Measurements from ENCODE around the gene RABGAP1L.

Gene RABGAP1L

DNA sequence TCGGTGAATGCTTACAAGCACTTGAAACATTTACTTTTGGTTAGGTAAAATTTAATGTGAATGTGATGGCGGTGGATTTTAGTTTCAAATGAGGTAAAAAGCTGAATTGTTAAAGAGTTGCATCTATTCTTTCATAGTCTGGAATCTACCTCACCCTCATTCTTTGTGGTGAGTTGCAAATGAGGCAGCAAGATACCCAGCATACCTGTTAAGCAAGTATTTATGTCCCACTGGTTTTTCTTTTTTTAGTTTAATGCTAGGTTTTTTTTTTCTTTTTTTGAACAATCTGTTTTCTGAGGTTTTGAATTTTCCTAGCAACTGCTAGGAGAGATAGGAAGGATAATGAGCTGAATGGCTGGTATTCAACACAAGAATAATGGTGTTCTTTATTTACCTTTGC is 712.6 kb downstream of the RABGAP1L start:
- no peak overlapping the region for H3K4me2 ChIP-seq (ENCODE audit: insufficient read depth, low read length, poor library complexity, severe bottlenecking)
- no peak overlapping the region for H4K91ac ChIP-seq (ENCODE audit: low read depth, low read length, poor library complexity)
- H3K14ac ChIP-seq (ENCODE audit: low read length), result no peak overlapping the region
- no peak overlapping the region for H3K4ac ChIP-seq (ENCODE audit: low read length)
- H3K23ac ChIP-seq (ENCODE audit: low read depth, low read length, poor library complexity), result no peak overlapping the region
- no peaks in the 10 kb centered on the region for H3K36me3 ChIP-seq (replicated peaks in 1 of 2; ENCODE audit: control insufficient read depth in 2 of 2, insufficient read depth in 2 of 2, low read length in 2 of 2)
- H3K27ac ChIP-seq (replicated peaks; ENCODE audit: low read length), result no peak overlapping the region
- H2AK5ac ChIP-seq (ENCODE audit: low read depth, low read length), result no peak overlapping the region
- no peaks in the 10 kb centered on the region for H3K79me1 ChIP-seq (ENCODE audit: low read depth, low read length)
- no peak overlapping the region for H4K8ac ChIP-seq (ENCODE audit: low read depth, low read length)
- no peak overlapping the region for H3K18ac ChIP-seq (ENCODE audit: low read length)
- H3K4me1 ChIP-seq (ENCODE audit: control insufficient read depth in 2 of 2, insufficient read depth in 1 of 2, low read depth in 1 of 2, low read length in 2 of 2), result peaks cover 2 to 8% of the 10 kb centered on the region in 2 donors
- no peaks in the 10 kb centered on the region for H3K27me3 ChIP-seq (ENCODE audit: control insufficient read depth in 3 of 3, insufficient read depth in 3 of 3, low read depth in 1 of 3, low read length in 3 of 3)
- no peak overlapping the region for H3K9ac ChIP-seq (ENCODE audit: low read depth, low read length, poor library complexity)
- no peak overlapping the region for H2BK120ac ChIP-seq (ENCODE audit: low read depth, low read length)
- no peak overlapping the region for H2BK12ac ChIP-seq (ENCODE audit: low read length)
- no peak overlapping the region for H2BK5ac ChIP-seq (ENCODE audit: low read length)
- no peaks in the 10 kb centered on the region for H3K9me3 ChIP-seq (replicated peaks in 1 of 2; ENCODE audit: control insufficient read depth in 2 of 2, insufficient read depth in 1 of 2, low read depth in 1 of 2, low read length in 2 of 2)
- H2AFZ ChIP-seq (ENCODE audit: low read length), result no peak overlapping the region
- 100% methylated on average over 1 of the region's 2 CpGs; no CpG with 5 or more reads in 1 of the 2 donors for WGBS, 2 donors (ENCODE audit: extremely low coverage in 2 of 2, insufficient read length in 2 of 2, insufficient replicate concordance in 1 of 2)
- no peak for DNase-seq (ENCODE audit: low spot score)
- H3K4me3 ChIP-seq (ENCODE audit: low read length in 2 of 2), result no peak overlapping the region
- no peak overlapping the region for H2BK15ac ChIP-seq (ENCODE audit: low read length)

DNA sequence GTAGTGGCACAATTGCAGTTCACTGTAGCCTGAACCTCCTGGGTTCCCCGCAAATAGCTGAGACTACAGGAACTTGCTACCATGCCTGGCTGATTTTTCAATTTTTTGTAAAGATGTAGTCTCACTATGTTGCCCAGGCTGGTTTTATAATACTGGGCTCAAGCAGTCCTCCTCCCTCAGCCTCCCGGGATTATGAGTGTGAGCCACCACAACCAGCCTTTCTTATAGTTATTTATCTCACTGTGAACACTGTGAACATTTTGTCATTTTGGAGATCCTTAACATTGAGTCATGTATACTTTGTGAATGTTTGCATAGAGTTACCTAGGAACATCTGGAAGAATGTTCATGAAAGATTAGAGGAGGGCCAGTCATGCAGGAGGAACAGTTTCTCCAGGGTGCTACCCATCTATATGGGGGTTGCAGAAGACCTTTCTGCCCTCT is 713.3 kb downstream of the RABGAP1L start:
- Histone ChIP-seq H2BK5ac (ENCODE audit: low read length) (no peak overlapping the region), H3K9me3 (replicated peaks in 1 of 2; ENCODE audit: control insufficient read depth in 2 of 2, insufficient read depth in 1 of 2, low read depth in 1 of 2, low read length in 2 of 2) (no peaks in the 10 kb centered on the region), H3K4ac (ENCODE audit: low read length) (no peak overlapping the region), H2BK15ac (ENCODE audit: low read length) (no peak overlapping the region), H4K8ac (ENCODE audit: low read depth, low read length) (no peak overlapping the region), H3K4me3 (ENCODE audit: low read length in 2 of 2) (no peak overlapping the region), H3K36me3 (replicated peaks in 1 of 2; ENCODE audit: control insufficient read depth in 2 of 2, insufficient read depth in 2 of 2, low read length in 2 of 2) (no peaks in the 10 kb centered on the region), H2BK12ac (ENCODE audit: low read length) (no peak overlapping the region), H3K4me2 (ENCODE audit: insufficient read depth, low read length, poor library complexity, severe bottlenecking) (no peak overlapping the region), H3K9ac (ENCODE audit: low read depth, low read length, poor library complexity) (no peak overlapping the region), H3K27ac (replicated peaks; ENCODE audit: low read length) (no peak overlapping the region), H3K79me1 (ENCODE audit: low read depth, low read length) (no peaks in the 10 kb centered on the region), H3K27me3 (ENCODE audit: control insufficient read depth in 3 of 3, insufficient read depth in 3 of 3, low read depth in 1 of 3, low read length in 3 of 3) (no peaks in the 10 kb centered on the region), H3K18ac (ENCODE audit: low read length) (no peak overlapping the region), H4K91ac (ENCODE audit: low read depth, low read length, poor library complexity) (no peak overlapping the region), H3K4me1 (ENCODE audit: control insufficient read depth in 2 of 2, insufficient read depth in 1 of 2, low read depth in 1 of 2, low read length in 2 of 2) (peaks cover 2 to 8% of the 10 kb centered on the region in 2 donors), H2AFZ (ENCODE audit: low read length) (no peak overlapping the region), H3K23ac (ENCODE audit: low read depth, low read length, poor library complexity) (no peak overlapping the region), H2AK5ac (ENCODE audit: low read depth, low read length) (no peak overlapping the region), H2BK120ac (ENCODE audit: low read depth, low read length) (no peak overlapping the region), H3K14ac (ENCODE audit: low read length) (no peak overlapping the region)
- DNase-seq (ENCODE audit: low spot score), result no peak
- no CpG with 5 or more reads among the region's 2 CpGs for WGBS, 2 donors (ENCODE audit: extremely low coverage in 2 of 2, insufficient read length in 2 of 2, insufficient replicate concordance in 1 of 2)

GRCh38 chr1:174874331-174875053 is 715.2 kb downstream of the RABGAP1L start:
- H2BK12ac ChIP-seq (ENCODE audit: low read length), result no peak overlapping the region
- no peak overlapping the region for H3K4ac ChIP-seq (ENCODE audit: low read length)
- no peak overlapping the region for H3K27ac ChIP-seq (replicated peaks; ENCODE audit: low read length)
- no peak overlapping the region for H3K23ac ChIP-seq (ENCODE audit: low read depth, low read length, poor library complexity)
- H3K4me2 ChIP-seq (ENCODE audit: insufficient read depth, low read length, poor library complexity, severe bottlenecking), result no peak overlapping the region
- H2BK15ac ChIP-seq (ENCODE audit: low read length), result no peak overlapping the region
- no peak overlapping the region for H2BK120ac ChIP-seq (ENCODE audit: low read depth, low read length)
- no peak for DNase-seq (ENCODE audit: low spot score)
- peak overlapping the region; percentile 9 for H2AFZ ChIP-seq (ENCODE audit: low read length)
- no peak overlapping the region for H3K9ac ChIP-seq (ENCODE audit: low read depth, low read length, poor library complexity)
- H3K14ac ChIP-seq (ENCODE audit: low read length), result no peak overlapping the region
- no peak overlapping the region for H4K91ac ChIP-seq (ENCODE audit: low read depth, low read length, poor library complexity)
- H3K36me3 ChIP-seq (replicated peaks in 1 of 2; ENCODE audit: control insufficient read depth in 2 of 2, insufficient read depth in 2 of 2, low read length in 2 of 2), result no peaks in the 10 kb centered on the region
- H3K4me1 ChIP-seq (ENCODE audit: control insufficient read depth in 2 of 2, insufficient read depth in 1 of 2, low read depth in 1 of 2, low read length in 2 of 2), result peaks cover 2 to 8% of the 10 kb centered on the region in 2 donors
- H2AK5ac ChIP-seq (ENCODE audit: low read depth, low read length), result no peak overlapping the region
- no peaks in the 10 kb centered on the region for H3K9me3 ChIP-seq (replicated peaks in 1 of 2; ENCODE audit: control insufficient read depth in 2 of 2, insufficient read depth in 1 of 2, low read depth in 1 of 2, low read length in 2 of 2)
- no peak overlapping the region for H4K8ac ChIP-seq (ENCODE audit: low read depth, low read length)
- H3K79me1 ChIP-seq (ENCODE audit: low read depth, low read length), result no peaks in the 10 kb centered on the region
- H2BK5ac ChIP-seq (ENCODE audit: low read length), result no peak overlapping the region
- H3K18ac ChIP-seq (ENCODE audit: low read length), result no peak overlapping the region
- H3K4me3 ChIP-seq (ENCODE audit: low read length in 2 of 2), result no peak overlapping the region
- WGBS, 2 donors (ENCODE audit: extremely low coverage in 2 of 2, insufficient read length in 2 of 2, insufficient replicate concordance in 1 of 2), result no CpG with 5 or more reads among the region's 11 CpGs
- no peaks in the 10 kb centered on the region for H3K27me3 ChIP-seq (ENCODE audit: control insufficient read depth in 3 of 3, insufficient read depth in 3 of 3, low read depth in 1 of 3, low read length in 3 of 3)

- no peak overlapping the region for H3K4me2 ChIP-seq (ENCODE audit: insufficient read depth, low read length, poor library complexity, severe bottlenecking)
Observed at GRCh38 chr1:174875306-174875705, 716.0 kb downstream of the RABGAP1L start.

More at GRCh38 chr1:174875306-174875705, 716.0 kb downstream of the RABGAP1L start:
- Histone ChIP-seq H3K23ac (ENCODE audit: low read depth, low read length, poor library complexity) (no peak overlapping the region), H4K8ac (ENCODE audit: low read depth, low read length) (no peak overlapping the region), H3K4me3 (ENCODE audit: low read length in 2 of 2) (no peak overlapping the region), H3K36me3 (replicated peaks in 1 of 2; ENCODE audit: control insufficient read depth in 2 of 2, insufficient read depth in 2 of 2, low read length in 2 of 2) (no peaks in the 10 kb centered on the region), H2BK12ac (ENCODE audit: low read length) (no peak overlapping the region), H4K91ac (ENCODE audit: low read depth, low read length, poor library complexity) (no peak overlapping the region), H3K9me3 (replicated peaks in 1 of 2; ENCODE audit: control insufficient read depth in 2 of 2, insufficient read depth in 1 of 2, low read depth in 1 of 2, low read length in 2 of 2) (no peaks in the 10 kb centered on the region), H3K27me3 (ENCODE audit: control insufficient read depth in 3 of 3, insufficient read depth in 3 of 3, low read depth in 1 of 3, low read length in 3 of 3) (no peaks in the 10 kb centered on the region), H3K4ac (ENCODE audit: low read length) (no peak overlapping the region), H3K27ac (replicated peaks; ENCODE audit: low read length) (no peak overlapping the region), H3K18ac (ENCODE audit: low read length) (no peak overlapping the region), H2BK15ac (ENCODE audit: low read length) (no peak overlapping the region), H3K14ac (ENCODE audit: low read length) (no peak overlapping the region), H3K4me1 (ENCODE audit: control insufficient read depth in 2 of 2, insufficient read depth in 1 of 2, low read depth in 1 of 2, low read length in 2 of 2) (peaks cover 2 to 8% of the 10 kb centered on the region in 2 donors), H2BK120ac (ENCODE audit: low read depth, low read length) (no peak overlapping the region), H3K79me1 (ENCODE audit: low read depth, low read length) (no peaks in the 10 kb centered on the region), H3K9ac (ENCODE audit: low read depth, low read length, poor library complexity) (no peak overlapping the region), H2BK5ac (ENCODE audit: low read length) (no peak overlapping the region), H2AK5ac (ENCODE audit: low read depth, low read length) (no peak overlapping the region), H2AFZ (ENCODE audit: low read length) (no peak overlapping the region)
- DNase-seq (ENCODE audit: low spot score), result no peak
- WGBS, 2 donors (ENCODE audit: extremely low coverage in 2 of 2, insufficient read length in 2 of 2, insufficient replicate concordance in 1 of 2), result no CpG with 5 or more reads among the region's 4 CpGs

Measured in neuronal stem cell (in vitro differentiated cells).